Cardiac muscle cell (in vitro differentiated cells and primary cell): ENCODE data around the gene ZAR1. TPM values are rescaled to one million over a fixed set of nuclear protein-coding genes. Genes with fewer than 3 reads are reported as not detected.

Source experiments
- DNase-seq, 2 donors: peaks; one replicate each; pipeline versions ENCODE4 v3.0.0 to v3.0.0-alpha.2; 2010 to 2017; ENCODE audit warnings: low read depth in 1 of 2, low spot score in 1 of 2
- H3K27ac ChIP-seq: fragments of 200-600 bp; sonication (generic); 2 replicates; pipeline ENCODE4 v1.5.1; 2016
- H3K27me3 ChIP-seq: fragments of 200-600 bp; sonication (generic); 2 replicates; pipeline ENCODE4 v1.6.0; 2016; ENCODE audit warnings: control low read depth
- H3K36me3 ChIP-seq: fragments of 200-600 bp; sonication (generic); 2 replicates; pipeline ENCODE4 v1.5.1; 2016; ENCODE audit warnings: control low read depth
- H3K4me1 ChIP-seq: fragments of 200-600 bp; sonication (generic); 2 replicates; pipeline ENCODE4 v1.8.1; 2017; ENCODE audit warnings: low read depth, mild to moderate bottlenecking, mixed run types
- H3K4me3 ChIP-seq: fragments of 200-600 bp; sonication (generic); 2 replicates; pipeline ENCODE4 v1.5.1; 2016; ENCODE audit warnings: mild to moderate bottlenecking
- H3K9me3 ChIP-seq: fragments of 200-600 bp; sonication (generic); 2 replicates; pipeline ENCODE4 v1.5.1; 2017; ENCODE audit warnings: low read depth, mild to moderate bottlenecking, control low read depth
- polyA plus RNA-seq: library from polyadenylated mRNA; unstranded; fragments of >200 nt; fragmentation: Nextera tagmentation; extraction: Ambion mirVana; gene quantifications from 2 replicates; pipeline ENCODE4 v1.2.1, GENCODE V29; 2016
- total RNA-seq: library from RNA; depleted of rRNA; stranded (reverse); fragments of >200 nt; gene quantifications from 2 replicates; pipeline ENCODE4 v1.2.3, GENCODE V29; 2016
- TF ChIP-seq, protein P1 (sequence below): IDR thresholded peaks from 2 replicates; pipeline ENCODE4 v1.5.1; 2012; ENCODE audit warnings: low read depth, mild to moderate bottlenecking, low read length

ZAR1 gene
- total and polyA plus RNA-seq, 2 experiments from 2014 or later, result not detected

GRCh38 chr4:48483006-48483776 is 6.9 kb upstream of the ZAR1 start, which contains the start of gene SLC10A4:
SLC10A4 (plus strand) TSS chr4:48483343; CDS start chr4:48483562, 219 bp downstream.
- Histone ChIP-seq H3K4me1 (no peaks in the 10 kb centered on the region), H3K27me3 (peaks cover 90% of the 10 kb centered on the region), H3K4me3 (peak within 1 kb of the TSS; percentile 31), H3K27ac (no peak within 1 kb of the TSS), H3K9me3 (no peaks in the 10 kb centered on the region), H3K36me3 (no peaks in the 10 kb centered on the region)
- TF ChIP-seq, protein P1, sequence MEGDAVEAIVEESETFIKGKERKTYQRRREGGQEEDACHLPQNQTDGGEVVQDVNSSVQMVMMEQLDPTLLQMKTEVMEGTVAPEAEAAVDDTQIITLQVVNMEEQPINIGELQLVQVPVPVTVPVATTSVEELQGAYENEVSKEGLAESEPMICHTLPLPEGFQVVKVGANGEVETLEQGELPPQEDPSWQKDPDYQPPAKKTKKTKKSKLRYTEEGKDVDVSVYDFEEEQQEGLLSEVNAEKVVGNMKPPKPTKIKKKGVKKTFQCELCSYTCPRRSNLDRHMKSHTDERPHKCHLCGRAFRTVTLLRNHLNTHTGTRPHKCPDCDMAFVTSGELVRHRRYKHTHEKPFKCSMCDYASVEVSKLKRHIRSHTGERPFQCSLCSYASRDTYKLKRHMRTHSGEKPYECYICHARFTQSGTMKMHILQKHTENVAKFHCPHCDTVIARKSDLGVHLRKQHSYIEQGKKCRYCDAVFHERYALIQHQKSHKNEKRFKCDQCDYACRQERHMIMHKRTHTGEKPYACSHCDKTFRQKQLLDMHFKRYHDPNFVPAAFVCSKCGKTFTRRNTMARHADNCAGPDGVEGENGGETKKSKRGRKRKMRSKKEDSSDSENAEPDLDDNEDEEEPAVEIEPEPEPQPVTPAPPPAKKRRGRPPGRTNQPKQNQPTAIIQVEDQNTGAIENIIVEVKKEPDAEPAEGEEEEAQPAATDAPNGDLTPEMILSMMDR, result no peak
- DNase-seq, result peak in 1 of 2 donors; percentile 67

DNA sequence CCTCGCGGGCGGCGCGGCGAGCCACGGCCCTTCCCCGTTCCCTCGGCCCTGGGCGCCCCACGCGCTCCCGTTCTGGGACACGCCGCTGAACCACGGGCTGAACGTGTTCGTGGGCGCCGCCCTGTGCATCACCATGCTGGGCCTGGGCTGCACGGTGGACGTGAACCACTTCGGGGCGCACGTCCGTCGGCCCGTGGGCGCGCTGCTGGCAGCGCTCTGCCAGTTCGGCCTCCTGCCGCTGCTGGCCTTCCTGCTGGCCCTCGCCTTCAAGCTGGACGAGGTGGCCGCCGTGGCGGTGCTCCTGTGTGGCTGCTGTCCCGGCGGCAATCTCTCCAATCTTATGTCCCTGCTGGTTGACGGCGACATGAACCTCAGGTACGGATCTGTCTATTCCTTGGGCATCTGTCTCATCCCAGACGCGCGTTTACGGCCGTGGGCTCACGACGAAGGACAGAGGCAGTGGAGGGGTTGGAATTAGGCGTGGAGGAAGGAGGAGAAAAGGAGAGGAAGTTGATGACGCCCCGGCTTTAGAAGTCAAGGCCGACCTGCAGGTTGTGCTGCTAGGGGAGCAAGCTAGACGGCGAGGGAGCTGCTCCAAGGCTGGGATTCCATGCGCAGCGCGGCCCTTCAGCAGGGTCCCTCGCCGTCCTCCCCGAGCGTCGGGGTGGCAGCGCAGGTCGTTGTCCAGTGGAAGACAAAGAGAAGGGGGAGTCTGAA is 6.1 kb upstream of the ZAR1 start:
- peaks cover 97% of the 10 kb centered on the region for H3K27me3 ChIP-seq
- H3K4me3 ChIP-seq, result peak overlapping the region; percentile 31
- TF ChIP-seq, protein P1, result no peak

DNA sequence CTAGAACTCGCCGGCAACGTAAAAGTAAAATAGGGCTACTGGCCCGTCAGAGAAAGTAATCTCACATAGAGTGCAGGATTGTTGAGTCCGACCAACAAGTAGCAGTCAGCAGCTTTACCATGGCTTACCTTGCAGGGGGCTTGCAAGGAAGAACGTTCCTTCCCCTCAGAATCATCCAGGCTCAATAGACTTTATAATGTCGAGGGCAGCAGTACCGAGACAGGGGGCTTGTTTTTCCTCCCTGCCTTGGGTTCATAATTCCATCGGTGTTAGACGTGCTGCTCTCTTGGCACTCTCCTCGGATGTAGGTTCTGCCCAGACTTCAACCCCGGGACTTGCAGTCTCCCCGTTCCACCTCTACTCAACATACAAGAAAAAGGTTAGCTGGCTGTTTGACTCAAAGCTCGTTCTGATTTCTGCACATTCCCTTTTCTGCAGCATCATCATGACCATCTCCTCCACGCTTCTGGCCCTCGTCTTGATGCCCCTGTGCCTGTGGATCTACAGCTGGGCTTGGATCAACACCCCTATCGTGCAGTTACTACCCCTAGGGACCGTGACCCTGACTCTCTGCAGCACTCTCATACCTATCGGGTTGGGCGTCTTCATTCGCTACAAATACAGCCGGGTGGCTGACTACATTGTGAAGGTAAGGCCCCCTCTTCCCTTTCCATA is 5.4 kb upstream of the ZAR1 start:
- DNase-seq, result no peak
- no peak overlapping the region for H3K27ac ChIP-seq
- TF ChIP-seq, protein P1, result no peak
- H3K4me1 ChIP-seq, result no peaks in the 10 kb centered on the region
- no peaks in the 10 kb centered on the region for H3K9me3 ChIP-seq
- H3K27me3 ChIP-seq, result peaks cover 98% of the 10 kb centered on the region
- no peaks in the 10 kb centered on the region for H3K36me3 ChIP-seq
- H3K4me3 ChIP-seq, result no peak overlapping the region

More for the DNA sequence above, 6.1 kb upstream of the ZAR1 start:
- H3K27ac ChIP-seq, result no peak overlapping the region
- H3K9me3 ChIP-seq, result no peaks in the 10 kb centered on the region
- H3K4me1 ChIP-seq, result no peaks in the 10 kb centered on the region
- no peaks in the 10 kb centered on the region for H3K36me3 ChIP-seq
- DNase-seq, result no peak

DNA sequence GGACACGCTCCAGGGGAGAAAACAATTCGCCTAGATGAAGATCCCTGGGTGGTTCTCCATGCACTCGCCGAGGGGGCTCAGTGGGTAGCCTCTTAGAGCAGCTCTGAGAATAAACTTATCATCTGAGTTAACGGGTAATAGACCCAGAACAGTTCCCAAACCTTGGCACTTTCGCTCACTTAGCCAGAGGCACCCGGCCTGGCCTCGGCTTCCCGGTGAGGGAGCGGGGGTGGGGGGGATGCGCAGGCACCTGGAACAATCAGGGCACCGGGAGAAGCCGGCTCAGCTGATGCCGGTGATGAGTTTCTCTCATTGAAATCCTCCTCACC is 405 bp upstream of the ZAR1 start:
- H3K27me3 ChIP-seq, result peaks cover 79% of the 10 kb centered on the region

More for the DNA sequence above, 405 bp upstream of the ZAR1 start:
- Histone ChIP-seq H3K27ac (no peak overlapping the region), H3K9me3 (no peaks in the 10 kb centered on the region), H3K4me1 (no peaks in the 10 kb centered on the region), H3K36me3 (no peaks in the 10 kb centered on the region), H3K4me3 (peak overlapping the region; percentile 23)
- DNase-seq, result no peak
- TF ChIP-seq, protein P1, result no peak
